Left forelimb (tissue), 1 donor: ENCODE measurements around the gene LRRC10B.

Experiments
- DNase-seq: peaks from one replicate; pipeline ENCODE4 v3.0.0-alpha.2; 2018; ENCODE audit warnings: low spot score

LRRC10B gene

DNA sequence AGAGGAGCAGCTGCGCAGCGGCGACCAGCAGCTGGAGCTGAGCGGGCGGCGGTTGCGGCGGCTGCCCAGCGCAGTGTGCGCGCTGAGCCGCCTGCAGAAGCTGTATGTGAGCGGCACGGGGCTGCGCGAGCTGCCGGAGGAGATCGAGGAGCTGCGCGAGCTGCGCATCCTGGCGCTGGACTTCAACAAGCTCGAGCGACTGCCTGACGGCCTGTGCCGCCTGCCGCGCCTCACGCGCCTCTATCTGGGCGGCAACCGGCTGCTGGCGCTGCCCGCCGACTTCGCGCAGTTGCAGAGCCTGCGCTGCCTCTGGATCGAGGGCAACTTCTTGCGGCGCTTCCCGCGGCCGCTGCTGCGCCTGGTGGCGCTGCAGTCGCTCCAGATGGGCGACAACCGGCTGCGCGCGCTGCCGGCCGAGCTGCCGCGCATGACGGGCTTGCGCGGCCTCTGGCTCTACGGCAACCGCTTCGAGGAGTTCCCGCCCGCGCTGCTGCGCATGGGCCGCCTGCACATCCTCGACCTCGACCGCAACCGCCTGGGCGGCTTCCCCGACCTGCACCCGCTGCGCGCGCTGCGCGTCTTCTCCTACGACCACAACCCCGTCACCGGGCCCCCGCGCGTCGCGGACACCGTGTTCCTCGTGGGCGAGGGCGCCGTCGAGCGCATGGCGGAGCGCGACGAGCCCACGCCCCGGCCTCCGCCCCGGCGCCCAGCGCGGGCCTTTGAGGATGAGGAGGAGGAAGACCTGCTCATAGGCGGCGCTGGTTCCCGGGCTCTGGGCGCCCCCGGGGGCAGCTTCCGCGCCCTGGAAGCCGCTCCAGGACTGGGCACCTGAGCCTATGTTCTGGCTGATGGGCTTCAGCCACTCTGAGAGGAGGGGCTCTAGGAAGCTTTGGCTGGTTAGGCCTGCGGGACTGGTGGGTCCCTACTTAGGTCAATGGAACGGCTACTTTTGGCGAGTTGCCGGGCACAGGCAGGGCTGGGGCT lies 787 bp downstream of the LRRC10B start:
- peak; percentile 78 for DNase-seq

DNA sequence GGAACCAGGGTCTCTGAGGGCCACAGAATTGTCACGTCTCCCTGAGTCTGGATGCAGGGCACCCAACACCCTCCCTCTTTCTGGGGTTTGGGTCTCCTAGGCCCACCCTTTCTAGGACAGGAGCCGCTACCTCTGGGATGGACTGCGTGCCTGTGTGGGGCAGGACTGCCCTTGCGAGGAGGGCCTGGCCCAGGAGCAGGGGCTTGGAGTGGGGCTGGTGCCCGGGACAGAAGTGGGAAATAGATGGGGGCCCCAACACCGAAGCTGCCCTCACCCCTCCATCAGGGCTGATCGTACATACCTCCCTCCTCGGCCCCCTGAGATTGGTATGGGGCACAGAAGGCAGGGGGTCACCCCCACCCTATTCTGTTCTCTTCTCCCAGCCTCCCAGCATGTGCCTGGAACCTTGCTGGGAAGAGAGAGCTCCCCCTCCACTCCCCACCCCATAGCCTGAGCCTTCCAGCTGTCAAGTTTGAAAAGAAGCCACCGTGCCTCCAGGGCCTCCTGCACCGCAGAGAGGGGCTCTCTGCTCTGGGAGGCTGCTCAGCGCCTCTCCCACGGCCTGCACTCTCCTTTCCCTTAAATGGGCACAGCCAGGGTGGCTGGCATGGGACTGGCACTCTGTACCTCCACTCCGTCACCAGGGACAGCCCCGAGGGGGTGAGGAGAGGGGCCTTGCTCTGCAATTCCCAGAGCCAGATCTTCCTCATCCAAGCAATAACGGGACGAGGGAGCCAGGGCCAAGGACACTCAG lies 1.8 kb downstream of the LRRC10B start:
- no peak for DNase-seq

DNA sequence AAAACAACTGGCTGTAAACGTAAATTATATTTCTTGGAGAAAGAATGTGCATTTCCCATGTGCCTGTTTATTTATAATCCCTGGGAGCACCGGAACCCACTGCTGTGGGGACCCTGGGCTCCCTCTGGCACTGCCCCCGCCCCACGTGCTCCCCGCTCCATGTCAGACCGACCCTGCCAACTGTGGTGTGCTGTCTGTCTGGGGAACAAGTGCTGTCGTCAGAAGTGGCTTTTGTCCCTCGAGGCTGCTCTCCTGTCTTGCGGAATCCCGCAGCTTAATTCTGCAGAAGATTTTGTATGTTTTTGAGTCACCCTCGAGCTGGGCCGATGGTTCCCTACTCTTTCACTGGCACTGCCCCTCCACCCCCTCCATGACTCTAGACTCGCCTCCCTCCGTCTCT lies 2.4 kb downstream of the LRRC10B start:
- DNase-seq, result no peak

DNA sequence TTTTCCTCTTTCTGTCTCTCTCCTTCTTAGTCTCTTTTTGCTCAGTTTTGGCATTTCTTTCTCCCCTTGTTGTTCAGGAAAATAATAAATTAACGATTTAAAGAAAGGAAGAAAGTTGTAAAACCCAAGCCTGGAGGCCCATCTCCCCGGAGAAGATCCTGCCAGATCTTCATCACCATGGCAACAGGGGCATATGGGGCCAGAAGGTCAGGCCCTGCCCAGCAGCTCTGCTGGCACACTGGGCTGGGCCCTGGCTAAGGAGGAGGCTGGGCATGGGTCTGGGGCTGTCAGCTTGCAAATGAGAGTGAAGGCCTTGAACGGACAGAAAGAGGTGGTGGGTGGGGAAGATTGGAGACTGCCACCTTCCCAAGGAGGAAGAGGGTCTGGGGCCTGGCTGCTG lies 2.8 kb downstream of the LRRC10B start:
- DNase-seq, result no peak

DNA sequence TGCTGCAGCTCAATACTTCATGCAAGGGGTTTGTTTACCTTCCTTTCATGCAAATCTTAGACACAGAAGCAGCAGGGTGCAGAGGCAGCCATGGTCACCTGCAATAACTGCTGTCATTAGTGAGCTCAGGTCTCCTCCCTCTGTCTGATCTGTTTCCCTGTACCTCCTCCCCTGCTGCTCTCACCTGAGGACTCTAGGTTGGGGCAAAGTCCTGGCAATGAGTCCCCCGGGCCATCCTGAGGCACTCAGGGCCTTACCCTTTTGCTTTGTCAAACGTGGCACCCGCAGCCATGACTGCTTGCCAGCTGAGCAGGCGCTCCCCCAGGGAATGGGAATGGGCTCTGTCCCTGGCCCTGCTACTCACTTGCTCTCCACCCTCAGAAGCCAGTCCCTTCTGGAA lies 3.9 kb downstream of the LRRC10B start:
- no peak for DNase-seq

DNA sequence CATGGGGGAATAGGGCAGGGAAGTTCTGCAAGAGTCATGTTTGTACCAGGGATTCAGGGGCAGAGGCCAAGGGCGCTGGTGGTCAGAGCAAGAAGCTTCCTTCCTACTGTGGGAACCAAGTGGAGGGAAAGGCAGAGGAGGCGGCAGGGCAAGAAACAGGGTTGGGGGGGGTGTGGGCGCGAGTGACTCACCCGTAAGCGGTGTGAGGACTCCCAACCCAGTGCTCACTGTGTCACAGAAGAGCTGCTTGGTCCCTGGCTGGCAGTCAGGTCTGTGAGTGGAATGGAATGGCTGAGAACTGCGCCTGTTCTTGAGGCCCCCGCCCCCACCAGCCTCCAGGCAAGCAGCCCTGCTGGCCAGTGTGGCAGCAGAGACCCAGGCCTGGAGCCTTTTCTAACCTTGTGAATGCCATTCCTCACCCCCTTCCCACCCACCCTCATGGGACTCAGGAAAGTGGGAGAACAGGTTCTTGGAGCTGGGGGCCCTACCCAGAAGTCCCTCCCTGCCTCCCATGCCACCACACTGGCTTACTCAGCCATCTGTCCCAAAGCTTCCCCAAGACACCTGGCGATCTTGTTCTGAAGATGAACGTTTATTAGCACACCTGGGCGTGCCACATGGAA lies 4.7 kb downstream of the LRRC10B start:
- no peak for DNase-seq

DNA sequence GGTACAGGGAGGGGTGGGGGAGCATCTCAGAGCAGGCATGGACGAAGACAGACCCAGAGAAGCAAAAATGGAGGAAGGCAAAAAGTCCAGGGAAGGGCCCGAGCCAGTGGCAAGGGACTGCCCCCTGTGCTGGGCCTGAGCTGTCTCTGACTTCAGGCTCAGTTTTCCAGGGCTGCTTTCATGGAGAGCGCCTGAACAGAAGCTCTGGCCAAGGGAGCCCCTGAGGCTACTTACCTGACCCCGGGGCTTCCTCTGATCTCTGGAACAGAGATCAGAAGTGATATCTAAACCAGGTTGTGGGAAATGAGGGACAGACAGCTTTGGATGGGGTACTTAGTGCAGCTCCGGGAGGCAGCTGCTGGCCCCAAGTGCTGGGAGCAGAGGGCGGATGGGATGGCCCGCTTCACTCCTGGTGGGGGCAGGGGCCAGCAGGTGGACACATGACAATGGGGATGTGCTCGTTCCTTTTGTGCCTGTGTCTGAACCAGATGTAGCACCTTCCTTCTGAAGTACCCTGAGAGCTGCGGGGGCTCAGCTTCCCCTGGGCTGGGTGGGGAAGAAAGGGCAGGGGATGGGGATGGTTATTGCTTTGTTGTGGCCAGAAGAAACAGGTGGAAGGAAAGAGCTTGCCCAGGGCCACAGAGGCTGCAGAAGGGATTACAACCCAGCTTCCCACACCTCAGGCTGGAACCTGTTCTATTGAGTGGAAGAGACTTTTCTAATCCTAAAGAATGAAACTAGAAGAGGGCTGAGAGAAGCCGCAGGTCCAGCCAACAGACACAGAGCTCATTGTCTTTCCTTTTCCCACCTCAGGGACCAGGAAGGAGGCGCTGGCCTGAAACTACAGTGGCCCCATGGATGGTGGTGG lies 5.7 kb downstream of the LRRC10B start:
- no peak for DNase-seq

DNA sequence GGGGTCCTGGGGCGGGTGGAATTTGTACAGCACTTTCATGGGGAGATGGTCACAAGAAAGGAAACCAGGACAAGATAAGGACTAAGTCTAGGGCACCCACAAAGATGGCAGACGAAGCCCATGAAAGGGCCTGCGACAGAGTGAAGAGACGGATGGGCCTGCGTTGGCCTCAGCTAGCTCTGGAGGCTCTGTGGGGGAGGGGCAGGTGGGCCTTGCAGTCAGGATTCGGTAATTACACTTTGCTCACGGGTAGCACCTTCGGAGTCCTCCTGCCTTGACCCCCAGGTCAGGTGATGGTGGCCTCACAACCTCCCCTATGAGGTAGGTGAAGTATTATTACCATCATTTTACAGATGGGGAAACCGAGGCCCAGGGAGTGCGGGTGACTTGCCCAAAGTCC lies 7.1 kb downstream of the LRRC10B start:
- no peak for DNase-seq

DNA sequence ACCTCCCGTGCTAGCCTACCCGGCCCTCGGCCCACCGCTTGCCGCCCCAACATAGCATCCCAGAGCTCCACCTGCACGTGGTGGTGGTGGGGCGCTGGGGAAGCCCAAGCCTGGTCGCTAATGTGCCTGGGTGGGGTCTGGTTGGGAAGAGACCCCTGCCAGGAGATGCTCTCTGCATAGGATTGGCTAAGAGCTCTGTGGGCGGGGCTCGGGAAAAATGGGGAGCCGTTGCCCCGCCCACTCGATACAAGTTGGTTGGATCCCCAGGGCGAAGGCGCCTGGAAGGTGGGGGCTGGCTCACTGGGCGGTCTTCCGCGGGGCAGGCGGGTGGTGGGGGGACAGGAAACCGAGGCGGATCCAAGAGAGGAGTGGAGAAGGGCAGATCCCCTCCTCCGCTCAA lies 7.6 kb downstream of the LRRC10B start:
- DNase-seq, result no peak

DNA sequence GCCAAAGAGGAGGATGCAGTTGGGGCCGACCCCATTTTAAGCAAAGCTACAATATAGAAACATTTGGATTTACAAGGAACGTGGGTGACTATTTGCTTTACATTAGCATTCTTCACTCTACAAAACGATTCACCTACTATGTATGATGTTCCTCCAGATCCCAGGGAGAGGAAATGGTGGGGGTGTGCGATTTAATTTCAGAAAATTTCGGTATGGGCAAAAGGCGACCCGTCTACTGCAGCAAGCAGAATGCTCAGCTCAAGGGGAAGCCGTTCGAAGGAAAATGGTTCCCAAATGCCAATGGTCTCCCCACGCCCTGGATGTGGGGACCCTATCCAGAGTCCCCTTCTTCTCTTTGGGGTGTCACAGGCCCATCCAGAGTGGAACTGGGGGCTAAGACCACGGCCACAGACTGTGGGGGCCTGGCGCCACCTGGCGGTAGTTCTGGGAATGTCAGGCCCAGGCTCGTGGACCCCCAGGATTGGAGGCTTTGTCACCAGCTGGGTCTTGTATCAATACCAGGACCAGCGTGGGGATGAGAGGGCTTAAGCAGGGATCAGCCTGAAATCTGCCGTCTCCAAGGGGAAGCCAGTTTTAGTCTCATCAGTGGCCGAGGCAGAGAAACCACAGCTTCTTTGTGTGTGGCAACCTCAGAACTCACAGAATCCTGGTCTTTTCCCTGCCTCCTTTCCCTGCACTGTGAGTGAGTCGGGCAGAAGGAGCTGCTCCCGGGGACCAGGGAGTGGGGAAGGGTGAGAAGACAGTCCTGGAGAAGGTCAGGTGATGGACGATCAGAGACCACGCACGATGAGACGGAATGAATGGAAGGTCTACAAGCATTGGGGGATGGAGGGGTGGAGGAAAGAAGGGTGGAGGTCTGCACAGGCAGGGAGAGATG lies 8.4 kb downstream of the LRRC10B start:
- DNase-seq, result peak; percentile 81

DNA sequence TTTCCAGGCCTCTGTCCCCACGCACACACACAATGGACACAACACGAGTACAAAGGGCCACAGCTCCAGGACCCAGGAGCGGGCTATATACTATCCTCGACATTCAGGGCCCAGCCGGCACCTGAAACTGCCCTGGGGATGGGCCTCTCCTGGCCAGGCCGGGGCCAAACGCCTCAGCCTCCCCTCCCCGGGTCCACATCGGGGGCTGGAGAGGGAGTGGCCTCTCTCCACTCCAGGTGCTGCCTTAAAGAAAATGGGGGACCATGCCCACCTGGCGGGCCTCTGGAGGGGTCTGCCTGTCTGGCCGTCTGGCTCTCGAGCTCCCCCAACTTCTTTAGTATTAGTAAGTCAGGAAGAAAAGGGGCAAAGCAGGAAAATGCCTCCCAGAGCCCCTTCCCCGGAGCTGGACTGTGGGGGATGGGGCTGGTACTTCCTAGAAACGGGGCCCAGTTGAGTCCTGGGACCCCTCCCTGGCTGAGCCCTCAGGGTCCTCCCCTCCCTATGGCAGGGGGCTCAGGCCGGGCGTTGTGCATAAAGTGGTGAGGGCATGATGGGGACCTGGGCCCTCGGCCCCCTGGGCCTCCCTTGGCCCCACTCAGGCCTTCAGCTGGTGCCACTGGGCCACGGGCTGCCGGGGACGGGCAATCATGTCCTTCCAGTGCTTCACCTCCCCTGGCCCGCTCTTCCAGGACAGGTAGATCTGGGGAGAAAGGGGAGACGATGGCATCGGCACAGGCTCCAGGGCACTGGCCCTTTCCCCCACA lies 9.7 kb downstream of the LRRC10B start:
- no peak for DNase-seq

DNA sequence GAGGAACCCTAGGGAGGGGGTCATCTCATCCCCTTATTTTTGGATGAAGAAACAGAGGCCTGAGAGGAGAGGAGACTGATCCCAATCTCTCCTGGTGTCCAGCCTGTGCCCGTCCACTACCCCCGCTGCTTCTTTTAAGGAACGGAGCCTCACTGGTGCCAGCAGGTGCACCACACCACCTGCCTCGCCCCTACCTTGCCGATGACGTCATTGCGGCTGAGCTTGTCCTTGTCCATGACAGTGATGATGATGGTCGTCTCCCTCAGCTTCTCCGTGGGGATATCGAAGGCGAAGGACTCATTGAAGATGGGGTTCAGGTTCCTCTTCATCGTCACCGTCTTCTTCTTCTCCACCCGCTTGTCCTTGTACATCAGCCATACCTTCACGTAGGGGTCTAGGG lies 14.3 kb downstream of the LRRC10B start:
- DNase-seq, result no peak

DNA sequence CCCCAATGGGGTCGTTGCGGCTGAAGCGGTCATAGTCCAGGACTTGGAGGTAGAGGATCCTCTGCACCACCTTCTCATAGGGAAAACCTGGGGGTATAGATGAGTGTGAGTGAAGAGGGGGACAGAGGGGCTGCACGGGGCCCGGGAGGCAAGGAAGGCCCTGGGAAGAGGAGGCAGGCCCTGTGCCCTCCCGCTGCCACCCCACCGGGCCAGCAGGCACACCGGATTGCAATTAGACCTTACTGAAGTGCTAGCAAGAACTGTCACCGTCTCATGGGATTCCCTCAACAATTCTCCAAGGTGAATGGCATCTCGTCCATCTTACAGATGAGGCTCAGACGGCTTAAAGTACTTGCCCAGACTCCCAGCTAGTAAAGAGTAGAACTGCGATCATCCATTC lies 15.9 kb downstream of the LRRC10B start:
- DNase-seq, result no peak

DNA sequence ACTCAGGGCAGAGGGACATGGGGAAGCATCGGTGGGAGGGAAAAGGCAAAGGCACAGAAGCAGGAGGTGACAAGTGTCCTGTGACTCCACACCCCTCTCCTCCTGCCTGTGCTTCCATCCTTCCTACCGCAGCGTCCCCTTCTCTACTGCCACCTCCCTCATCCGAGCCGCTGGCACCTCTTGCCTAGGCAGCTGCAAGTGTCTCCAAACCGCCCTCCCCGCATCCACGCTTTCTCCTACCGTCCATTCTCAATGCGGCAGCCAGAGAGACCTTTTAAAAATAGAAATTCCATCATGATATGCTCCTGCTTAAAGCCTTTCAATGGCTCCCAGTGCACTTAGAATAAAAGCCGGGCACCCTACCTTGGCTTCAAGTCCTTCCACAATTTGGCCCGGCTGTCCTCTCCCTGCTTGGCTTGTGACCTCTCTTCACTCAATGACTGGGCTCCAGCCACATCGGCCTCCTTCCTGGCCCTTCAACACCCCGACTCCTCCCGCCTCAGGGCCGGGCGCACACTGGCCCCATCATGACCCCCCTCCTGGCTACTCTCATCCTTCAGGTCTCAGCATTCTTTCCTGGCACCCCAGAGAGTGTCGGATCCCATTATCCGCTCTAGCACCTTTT lies 16.5 kb downstream of the LRRC10B start:
- no peak for DNase-seq

DNA sequence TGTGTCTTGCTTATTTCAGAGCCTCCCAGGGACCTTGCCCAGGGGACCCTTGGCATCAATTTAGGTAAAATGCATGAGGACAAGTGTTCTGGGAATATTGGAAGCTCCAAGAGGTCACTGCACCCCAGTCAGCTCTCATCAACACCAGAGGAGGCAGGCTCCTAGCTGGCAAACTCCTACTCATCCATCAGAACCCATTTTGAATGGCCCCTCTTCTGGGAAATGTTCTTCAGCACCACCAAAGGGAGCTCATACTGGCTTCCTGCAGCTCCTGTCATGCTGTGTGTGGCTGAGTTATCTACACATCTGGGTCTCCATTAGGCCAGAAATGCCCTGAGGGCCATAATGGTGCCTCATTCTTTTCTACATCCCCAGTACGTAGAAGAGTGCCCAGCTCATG lies 17.7 kb downstream of the LRRC10B start:
- DNase-seq, result no peak

DNA sequence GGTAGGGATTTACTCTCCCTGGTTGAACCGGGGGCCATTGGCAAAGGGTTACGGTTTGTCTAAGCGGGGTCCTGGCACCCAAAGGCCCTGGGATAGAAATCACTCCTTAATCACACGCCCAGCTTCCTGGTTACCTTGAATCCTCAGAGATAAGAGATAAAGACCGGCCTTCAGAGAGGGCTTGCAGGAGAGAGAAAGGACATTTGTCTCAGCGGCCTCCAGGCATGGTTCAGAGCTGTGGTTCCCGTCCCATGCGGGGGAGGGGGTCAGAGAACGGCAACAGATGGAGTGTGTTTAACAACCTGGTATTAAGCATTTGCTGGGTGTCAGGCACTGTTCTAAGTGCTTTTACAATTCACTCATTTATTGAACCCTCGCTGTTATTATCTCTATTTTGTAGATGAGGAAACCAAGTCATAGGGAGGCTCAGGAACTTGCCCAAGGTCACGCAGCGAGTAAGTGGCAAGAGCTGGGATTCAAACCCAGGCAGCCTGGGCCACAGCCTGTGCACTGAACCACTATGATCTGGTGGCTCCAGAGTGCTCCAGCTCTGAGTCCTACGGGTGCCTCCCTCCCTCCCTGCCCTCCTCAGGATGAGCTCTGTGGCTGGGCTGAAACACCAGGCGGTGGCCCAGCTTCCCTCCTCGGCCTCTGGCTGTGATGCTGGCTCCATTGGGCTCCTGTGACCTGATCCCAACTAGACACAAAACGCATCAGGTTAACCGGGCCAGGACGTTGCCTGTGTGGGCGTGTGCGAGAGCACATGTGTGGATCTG lies 18.6 kb downstream of the LRRC10B start:
- DNase-seq, result no peak

DNA sequence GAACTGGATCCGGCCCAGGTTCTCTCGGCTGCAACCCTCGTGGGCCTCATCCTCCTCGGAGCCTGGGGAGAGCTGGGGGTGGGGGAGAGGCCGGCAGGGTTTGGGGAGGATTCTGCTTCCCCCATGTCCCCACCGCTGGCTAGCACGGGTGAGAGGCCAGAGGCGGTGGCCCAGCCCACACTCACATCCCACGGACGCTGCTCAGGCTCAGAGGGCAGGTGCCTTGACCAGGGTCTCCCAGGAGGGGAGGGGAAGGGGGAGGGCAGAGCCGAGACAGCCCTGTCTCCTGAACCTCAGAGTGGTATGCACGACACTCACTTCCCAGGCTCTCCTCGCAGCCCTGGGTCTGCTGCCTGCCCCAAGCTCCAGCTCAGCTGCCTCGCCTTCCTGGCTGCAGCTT lies 19.6 kb downstream of the LRRC10B start:
- DNase-seq, result no peak

DNA sequence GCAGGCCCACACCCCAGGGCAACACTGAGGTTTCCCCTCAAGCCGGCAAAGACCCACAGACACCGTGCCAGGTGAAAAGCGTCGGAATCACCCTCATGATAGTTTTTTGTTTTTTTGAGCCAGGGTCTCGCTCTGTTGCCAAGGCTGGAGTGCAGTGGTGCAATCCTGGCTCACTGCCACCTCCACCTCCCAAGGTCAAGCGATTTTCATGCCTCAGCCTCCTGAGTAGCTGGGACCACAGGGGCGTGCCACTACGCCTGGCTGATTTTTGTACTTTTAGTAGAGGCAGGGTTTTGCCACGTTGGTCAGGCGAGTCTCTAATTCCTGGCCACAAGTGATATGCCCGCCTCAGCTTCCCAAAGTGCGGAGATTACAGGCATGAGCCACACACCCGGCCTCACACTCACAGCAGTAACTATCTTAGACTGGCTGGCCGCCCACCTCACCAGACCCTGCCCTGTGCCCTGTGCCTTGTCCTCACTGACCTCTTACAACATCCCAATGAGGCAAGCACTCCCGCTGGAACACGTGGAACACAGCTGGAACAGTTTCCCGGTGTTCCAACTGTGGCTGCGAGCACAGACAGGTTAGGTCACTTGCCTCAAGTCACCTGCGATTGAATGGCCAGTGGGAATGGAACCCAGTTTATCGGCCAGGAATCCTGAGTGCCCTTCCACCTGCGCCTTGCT lies 21.1 kb downstream of the LRRC10B start:
- no peak for DNase-seq
